NOMO-1 treated with DMSO at 0.1 percent for 48 hours (cell line): ENCODE data around the gene EVI5.

Experiments used
- DNase-seq: peaks from one replicate; lab custom pipeline; 2025; ENCODE audit not compliant: unreplicated experiment; lab: John Stamatoyannopoulos, UW

Gene EVI5

GRCh38 chr1:92486251-92487077 is 298.4 kb downstream of the EVI5 start, which contains the start of gene GFI1:
GFI1 (minus strand) TSS chr1:92486925; CDS start chr1:92483487, 3,438 bp downstream.
- DNase-seq, result peak; percentile 85

- peak; percentile 91 for DNase-seq
These were observed 299.3 kb downstream of the EVI5 start for GRCh38 chr1:92485381-92486250.

GRCh38 chr1:92484472-92485380 is 300.2 kb downstream of the EVI5 start:
- peak; percentile 51 for DNase-seq

- DNase-seq, result peak; percentile 61
These were observed 301.1 kb downstream of the EVI5 start for GRCh38 chr1:92483610-92484471.

- DNase-seq, result no peak
These were observed 302.0 kb downstream of the EVI5 start for GRCh38 chr1:92482665-92483609.

- no peak for DNase-seq
These were observed 302.8 kb downstream of the EVI5 start for GRCh38 chr1:92481971-92482664.

GRCh38 chr1:92481599-92481925 is 303.3 kb downstream of the EVI5 start:
- DNase-seq, result no peak

- DNase-seq, result no peak
These were observed 303.9 kb downstream of the EVI5 start for GRCh38 chr1:92480813-92481598.

- DNase-seq, result no peak
These were observed 304.6 kb downstream of the EVI5 start for GRCh38 chr1:92480200-92480812.

- no peak for DNase-seq
These were observed 305.3 kb downstream of the EVI5 start for GRCh38 chr1:92479587-92479986.

GRCh38 chr1:92478393-92478792 is 306.5 kb downstream of the EVI5 start:
- DNase-seq, result no peak

GRCh38 chr1:92476071-92476631 is 308.8 kb downstream of the EVI5 start:
- no peak for DNase-seq

GRCh38 chr1:92475029-92475428 is 309.9 kb downstream of the EVI5 start:
- no peak for DNase-seq

- no peak for DNase-seq
These were observed 311.0 kb downstream of the EVI5 start for GRCh38 chr1:92473781-92474495.

- no peak for DNase-seq
These were observed 314.7 kb downstream of the EVI5 start for GRCh38 chr1:92470216-92470615.

- DNase-seq, result peak; percentile 54
These were observed 318.1 kb downstream of the EVI5 start for GRCh38 chr1:92466683-92467352.
